Measurements from ENCODE around the gene PTPN5.
"Not testable (repeated sequence)": the region's sequence is repeated elsewhere in the genome, so short reads cannot be mapped to it uniquely, and the experiment has no call there.

PTPN5 gene

DNA sequence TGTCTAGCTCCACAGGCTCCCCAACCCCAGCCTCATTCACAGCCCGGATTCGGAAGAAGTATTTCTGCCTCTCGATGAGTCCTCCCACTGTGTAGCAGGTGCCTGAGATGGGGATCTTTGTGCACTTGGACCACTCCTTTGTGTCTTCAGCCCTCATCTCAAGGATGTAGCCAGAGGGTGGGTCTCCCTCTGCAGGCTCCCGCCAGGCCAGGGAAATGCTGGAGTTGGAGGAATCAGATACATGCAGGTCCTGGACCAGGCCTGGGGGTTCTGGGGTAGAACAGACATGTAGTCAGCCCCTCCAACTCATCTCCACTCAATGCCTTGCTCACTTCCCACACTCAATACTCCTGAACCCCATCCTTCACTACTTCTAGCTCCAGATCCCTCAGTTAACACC lies 82.2 kb downstream of the PTPN5 start:
- DNase-seq (ENCODE audit: low read depth): no peak

DNA sequence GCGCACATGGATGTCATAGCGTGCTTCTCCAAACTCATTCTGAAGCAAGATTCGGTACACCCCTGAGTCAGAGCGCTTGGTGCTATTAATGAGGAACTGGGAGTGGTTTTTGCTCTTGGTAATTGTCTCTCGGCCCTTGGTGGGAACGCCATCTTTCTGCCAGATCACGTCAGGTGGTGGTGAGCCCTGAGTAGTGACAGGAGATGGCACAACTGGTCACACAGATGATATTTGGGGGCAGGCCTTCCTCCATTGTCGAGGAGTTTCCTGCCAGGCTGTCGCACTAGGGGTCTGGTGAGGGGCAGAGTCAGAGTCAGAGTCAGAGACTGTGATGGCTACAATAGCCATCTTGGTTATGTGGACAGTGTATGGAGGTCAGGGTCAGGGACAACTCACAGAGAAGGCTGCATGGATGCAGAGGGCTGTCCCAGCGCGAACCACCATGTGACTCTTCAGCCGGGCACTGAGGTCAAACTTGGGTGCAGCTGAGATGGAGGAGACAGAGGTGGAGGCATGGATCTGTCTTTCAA lies 83.7 kb downstream of the PTPN5 start:
- no peak for DNase-seq (ENCODE audit: low read depth)

DNA sequence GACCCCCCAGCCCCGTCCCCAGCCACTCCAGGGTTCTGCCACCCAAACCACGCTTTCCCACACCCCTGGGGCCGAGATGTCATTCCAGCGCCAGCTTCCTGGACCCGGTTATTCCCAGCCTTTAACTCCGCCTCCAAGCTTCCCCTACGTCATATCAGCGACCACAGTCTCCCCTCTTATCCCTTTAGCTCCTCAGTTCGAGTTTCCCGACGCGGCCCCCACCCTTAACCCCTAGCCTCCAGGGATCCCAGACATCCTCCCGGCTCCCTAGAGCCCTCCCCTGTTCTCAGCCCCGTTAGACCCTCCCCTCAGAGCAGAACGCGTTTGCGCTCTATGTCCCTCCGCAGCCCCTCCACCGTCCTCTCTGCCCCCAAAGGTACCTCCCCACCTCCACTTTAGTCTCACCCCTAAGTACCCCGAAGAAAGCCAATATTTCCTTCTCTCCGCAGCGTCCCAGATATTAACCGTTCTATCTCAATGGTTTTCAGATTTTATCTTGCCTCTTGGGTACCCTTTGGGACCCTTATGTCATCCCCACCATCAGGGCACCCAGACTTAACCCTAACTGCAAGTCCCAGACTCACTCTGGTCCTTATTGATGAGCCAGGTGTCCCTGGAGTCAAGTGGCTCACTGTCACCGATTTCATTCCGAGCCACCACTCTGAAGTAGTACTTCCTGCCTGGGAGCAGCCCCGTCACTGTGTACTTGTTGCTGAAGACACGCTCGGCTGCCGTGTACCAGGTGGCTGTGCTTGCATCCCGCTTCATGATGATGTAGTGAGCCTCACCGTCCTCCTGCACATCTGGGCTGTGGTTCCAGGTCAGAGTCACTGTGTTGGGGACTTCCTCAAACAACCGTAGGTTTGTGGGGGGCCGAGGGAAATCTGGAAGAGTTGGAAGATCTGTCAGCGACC lies 85.0 kb downstream of the PTPN5 start:
- DNase-seq (ENCODE audit: low read depth): no peak

DNA sequence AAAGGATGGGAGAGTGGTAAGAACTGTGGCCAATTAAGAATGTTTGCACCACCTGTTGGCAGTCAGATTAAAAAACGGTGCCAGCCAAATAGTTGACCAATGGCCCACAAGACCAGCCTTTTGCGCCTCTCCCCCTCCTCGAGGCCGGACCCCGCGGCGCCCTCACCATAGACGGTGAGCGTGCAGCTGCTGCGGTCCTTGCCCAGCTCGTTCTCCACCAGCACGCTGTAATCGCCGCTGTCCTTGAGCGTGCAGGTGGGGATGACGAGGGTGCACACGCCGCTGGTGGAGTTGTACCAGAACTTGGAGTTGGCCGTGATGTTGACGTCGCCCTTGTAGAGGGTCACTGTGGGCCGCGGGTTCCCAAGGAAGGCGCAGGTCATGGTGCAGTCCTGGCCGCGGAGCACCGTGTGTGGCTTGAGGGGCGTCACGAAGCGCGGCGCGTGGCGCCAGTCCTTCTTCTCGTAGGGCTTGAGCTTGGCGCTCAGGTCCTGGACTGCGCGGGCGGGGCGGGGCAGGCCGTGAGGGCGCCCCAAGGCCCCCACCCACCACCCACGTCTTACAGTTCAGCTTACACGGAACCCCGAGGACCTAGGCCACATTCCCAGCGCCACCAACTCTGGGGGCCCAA lies 85.8 kb downstream of the PTPN5 start:
- DNase-seq (ENCODE audit: low read depth): no peak

DNA sequence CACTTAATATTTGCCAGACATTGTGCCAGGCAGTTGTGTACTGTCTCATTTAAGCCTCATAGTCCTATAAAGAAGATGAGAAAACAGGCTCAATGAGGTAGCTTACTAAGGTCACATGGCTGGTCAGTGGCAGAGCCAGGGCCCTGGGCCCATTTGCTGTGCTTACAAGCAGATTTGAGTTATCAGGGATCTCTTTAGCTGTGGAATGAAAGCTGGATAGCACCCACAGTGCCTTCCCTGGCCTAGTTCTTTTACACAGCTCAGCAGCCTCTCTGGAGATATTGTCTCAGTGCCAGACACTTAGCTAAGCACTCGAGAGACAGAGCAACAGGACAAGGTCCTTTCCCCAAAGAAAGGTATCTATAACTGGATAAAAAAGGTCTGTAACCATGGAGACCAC lies 86.9 kb downstream of the PTPN5 start:
- DNase-seq (ENCODE audit: low read depth): no peak

DNA sequence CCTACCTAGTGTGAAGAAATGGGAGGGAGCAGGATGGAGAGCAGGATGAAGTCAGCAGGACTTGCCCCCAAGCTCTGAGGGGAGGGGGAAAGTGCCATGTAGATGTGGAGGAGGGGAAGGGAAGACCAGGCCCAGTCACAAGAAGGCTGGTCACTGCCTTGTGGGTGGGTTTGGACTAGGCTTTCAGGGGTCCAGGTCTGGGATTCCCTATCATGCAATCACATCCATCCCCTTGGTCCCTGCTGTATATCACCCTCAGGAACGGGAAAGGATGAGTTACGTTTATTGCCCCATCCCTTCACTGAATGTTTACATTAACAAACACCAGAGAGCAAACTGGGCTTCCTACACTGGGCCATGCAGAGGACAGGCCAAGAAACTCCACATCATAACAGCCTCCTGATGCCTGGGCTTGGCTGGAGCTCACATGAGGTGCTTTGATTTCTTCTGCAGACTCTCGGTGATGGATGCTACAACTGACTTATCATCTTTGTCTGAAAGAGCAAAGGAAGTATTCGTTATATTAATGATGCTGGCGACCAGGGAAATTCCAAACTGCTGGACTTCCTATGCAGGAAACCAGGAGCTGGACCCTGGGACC lies 87.5 kb downstream of the PTPN5 start:
- DNase-seq (ENCODE audit: low read depth): no peak

DNA sequence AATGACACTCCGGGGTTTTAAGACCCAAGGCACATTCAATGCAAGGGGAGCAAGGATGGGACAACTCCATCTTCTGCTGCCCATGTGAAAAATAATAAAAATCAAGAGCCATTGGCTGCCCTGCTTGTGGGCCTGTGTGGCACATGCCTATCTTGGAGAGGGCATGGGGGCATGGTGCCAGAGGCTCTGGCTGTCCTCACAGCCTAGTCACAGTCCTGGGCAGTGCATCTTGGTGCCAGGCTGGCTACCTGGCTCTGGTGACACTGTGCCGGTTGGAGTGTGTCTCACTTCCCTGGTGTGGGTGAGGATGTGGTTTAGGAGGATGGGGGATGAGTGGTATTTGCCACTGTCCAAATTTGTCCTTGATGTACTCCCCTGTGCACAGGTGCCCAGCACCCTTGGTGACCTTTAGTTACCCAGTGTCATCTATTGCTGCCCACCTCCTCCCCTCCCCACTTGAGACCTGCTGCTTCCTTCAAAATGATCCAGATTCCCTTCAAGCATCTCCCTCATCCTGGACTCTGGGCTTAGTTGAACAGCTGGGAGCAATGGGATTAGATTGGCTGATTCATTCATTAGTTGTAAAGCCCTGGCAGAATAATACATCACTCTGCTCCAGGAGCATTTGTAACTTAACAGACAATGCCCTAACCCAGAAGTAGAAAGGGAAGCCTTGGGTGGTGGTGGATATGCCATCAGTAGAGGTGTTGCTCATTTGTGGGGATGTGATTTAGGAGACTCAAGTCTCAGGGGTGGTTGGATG lies 88.4 kb downstream of the PTPN5 start:
- no peak for DNase-seq (ENCODE audit: low read depth)

DNA sequence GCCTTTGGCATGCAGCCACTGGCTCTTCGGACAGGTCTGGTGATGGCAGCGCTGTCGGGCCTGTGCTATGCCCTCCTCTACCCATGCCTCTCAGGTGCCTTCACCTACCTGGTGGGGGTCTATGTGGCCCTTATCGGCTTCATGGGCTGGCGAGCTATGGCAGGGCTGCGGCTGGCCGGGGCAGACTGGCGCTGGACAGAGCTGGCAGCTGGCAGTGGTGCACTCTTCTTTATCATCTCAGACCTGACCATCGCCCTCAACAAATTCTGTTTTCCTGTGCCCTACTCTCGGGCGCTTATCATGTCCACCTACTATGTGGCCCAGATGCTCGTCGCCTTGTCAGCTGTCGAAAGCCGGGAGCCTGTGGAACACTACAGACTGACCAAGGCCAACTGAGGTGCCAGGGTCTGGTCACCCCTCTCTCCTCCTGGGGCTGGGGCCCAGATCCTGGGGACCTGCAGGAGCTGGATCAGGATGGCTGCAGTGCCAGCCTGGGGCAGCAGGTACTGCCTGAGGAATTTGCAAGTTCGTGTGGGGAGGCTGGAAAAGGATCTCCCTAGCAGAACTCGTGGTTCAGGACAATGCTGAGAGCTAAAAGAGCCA lies 89.9 kb downstream of the PTPN5 start:
- no peak for DNase-seq (ENCODE audit: low read depth)

DNA sequence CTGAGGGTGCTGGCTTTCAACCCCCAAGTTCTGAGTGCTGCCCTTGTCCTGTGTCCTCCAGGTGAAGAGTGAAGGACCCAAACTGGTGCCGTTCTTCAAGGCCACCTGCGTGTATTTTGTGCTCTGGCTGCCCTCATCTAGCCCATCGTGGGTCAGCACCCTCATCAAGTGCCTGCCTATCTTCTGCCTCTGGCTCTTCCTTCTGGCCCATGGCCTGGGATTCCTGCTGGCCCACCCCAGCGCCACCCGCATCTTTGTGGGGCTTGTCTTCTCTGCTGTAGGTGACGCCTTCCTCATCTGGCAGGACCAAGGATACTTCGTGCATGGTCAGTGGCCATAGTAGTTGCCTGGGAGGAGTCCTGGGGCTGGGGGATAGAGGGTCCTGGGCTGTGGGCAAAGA lies 90.7 kb downstream of the PTPN5 start:
- no peak for DNase-seq (ENCODE audit: low read depth)

DNA sequence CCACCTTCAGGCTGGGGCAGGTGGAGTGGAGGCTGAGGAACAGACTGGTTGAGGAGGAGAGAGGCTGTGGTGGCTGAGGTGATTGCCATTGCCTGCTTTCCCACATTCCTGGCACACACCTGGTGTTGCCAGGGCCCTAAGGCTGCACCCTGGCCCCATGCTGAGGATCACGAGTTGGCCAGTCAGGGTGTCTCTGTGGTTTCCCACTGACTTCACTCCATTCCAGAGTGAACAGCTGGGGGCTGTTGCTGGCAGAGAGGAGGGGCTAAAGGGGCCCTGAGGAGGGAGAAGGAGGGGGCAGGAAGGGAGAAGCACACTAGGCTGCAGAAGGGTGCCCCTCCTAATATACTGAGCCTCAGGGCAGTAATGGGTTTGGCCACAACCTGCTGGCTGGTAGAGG lies 91.2 kb downstream of the PTPN5 start:
- no peak for DNase-seq (ENCODE audit: low read depth)

DNA sequence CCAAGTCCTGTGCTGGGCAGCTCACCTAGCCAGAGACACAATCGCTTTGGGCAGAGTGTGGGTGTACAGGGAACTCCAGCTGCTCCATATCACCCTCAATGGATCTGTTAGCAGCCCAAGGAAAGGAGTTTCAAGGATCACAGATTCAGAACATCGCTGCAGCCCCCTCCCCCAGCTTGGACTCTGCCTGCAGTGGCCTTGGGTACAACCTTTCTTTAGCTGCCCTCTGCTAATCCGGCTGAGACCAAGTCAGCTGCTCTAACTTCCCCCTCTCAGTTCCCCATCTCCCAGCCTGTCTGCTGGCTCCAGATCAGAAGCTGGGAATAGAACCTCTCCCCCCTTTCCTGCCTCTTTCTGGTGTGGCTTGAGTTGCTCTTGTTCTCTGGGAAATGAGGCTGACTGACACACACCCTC lies 91.7 kb downstream of the PTPN5 start:
- no peak for DNase-seq (ENCODE audit: low read depth)

DNA sequence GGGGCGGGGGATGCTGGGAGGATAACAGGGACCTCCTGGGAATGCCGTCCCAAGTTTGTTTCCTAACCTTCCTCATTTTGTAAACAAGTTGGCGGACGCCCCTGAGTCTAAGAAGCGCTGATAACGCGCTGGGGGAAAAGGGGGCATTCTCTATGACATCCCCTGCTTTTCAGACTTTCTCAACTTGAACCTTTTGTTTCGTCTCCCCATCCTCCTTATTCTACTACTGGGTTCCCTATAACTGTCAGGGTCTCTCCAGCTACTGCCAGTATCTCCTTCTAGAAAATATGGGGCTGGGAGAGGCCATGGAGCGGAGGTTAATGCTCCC lies 92.4 kb downstream of the PTPN5 start:
- DNase-seq (ENCODE audit: low read depth): no peak

DNA sequence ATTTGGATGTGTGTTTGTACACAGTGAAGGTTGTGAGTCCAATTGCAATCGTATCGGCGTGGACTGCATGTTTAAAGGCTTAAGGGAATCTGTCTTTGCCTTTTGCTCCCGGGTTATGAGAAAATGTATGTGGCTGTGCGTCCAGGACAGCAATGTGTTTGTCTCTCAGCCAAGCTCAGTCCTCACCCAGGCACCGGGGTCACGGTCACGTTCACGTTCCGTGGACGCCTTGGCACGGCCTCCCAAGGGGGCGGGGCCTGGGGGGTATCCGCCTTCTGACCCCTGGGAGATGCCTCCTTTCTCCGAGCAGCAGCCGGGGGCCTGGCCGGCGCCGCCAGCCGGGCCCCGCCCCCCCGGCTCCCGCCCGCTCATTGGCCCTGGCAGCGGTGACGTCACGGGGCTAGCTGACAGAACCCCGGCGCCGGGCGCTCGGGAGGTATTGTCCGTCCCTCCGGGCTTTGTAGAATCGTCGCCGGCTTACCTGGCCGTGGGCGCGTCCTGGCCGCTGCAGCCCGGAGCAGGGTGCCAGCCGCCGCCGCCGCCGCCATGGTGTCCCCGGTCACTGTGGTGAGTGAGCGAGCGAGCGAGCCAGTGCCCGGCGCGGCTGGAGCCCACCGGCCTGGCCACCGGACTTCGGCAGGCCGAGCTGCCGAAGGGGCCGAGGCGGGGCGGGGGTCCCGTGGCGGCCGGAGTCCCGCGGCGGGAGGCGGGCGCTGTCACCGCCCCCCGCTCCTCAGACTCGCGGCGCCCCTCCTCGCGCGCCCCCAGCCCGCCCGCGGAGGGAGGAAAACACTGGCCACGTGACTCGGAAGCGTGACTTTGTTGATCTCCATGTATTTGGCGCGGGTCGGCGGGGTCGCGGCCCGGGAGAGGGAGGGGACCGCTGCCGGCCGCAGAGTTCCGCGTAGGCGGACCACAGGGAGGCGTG lies 93.0 kb downstream of the PTPN5 start, which contains the start of gene TMEM86A:
Gene TMEM86A (plus strand): TSS at position 439 of the 928 bp plus-strand sequence. CDS start 108 bp downstream, at position 547.
- DNase-seq (ENCODE audit: low read depth): peak; percentile 65

DNA sequence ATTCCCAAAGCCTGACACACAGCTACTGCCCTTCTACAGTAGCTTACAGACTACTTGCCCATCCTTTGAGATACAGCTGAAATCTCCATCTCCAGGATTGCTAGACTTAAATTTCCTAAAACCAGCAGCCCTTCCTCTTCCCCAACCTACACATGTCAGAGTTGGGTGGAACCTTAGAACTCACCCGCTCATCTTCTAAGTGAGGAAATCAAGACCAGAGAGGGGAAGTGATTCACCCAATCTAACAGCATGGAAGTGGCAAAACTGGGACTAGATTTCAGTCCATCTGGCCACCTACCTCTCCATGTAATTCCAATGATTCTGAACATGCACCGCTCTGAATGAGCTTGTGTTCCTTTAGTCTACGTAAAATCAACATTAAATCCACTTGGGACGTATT lies 94.0 kb downstream of the PTPN5 start:
- no peak for DNase-seq (ENCODE audit: low read depth)

DNA sequence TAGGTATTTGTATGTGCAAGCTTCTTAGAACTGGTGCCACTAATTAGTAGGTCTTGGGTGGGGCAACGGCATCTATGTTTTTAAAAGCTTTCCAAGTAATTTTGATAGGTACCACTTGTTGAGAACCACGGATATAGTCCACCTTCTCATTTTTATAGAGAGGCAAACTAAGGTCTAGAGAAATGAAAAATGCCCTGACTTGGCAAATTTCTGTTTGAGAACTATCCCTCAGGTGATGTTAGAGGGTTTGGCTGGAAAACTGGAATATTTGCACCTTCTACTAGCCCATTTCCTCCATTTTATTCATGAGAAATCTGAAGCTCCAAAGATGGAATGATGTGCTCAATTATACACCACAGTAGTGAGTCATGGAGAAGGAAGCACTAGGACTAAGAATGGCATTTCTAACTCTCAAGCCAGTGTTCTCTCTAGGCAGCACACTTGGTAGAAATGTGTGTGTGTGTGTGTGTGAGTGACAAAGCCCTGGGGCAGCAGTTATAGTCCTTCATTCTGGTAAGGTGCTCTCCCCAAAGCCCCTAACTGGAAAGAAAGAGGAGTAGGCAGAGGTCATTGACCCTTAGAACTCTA lies 94.9 kb downstream of the PTPN5 start:
- DNase-seq (ENCODE audit: low read depth): no peak

DNA sequence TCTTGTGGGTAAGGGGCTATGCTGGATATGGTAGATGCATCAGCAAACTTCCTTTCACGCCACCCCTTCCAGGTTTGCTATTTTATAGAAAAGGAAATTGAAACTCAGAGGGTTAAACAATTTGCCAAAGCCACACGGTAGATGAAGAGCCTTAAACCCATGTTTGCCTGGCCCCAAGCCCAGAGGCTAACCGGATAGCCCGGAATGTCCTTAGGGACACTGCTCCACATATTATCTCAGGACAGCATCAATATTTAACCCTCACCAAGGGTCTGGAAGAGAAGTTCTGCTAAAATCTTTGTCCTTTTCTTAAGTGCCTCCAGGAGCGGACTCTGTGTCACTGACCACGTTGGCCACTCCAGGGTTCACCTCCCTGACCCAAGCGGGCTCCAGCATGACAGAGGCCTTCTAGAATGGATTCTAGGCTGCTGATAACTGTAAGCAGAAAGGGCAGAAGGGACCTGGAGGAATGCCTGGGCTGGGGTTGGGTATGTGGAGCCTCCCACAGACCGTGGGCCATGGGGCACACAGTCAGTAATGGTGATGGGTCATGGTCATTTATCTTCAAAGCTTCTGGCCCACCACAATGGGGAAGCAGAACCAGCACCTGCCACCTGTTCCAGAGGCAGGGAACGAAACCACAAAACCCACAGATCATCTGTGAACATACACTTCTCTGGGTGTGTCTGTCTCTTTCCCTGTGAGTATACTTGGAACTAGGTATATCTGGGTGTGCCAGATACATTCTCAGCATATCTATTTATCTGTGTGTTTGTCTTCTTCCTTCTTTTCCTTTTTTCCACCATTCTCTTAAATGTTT lies 98.4 kb downstream of the PTPN5 start:
- DNase-seq (ENCODE audit: low read depth): no peak

DNA sequence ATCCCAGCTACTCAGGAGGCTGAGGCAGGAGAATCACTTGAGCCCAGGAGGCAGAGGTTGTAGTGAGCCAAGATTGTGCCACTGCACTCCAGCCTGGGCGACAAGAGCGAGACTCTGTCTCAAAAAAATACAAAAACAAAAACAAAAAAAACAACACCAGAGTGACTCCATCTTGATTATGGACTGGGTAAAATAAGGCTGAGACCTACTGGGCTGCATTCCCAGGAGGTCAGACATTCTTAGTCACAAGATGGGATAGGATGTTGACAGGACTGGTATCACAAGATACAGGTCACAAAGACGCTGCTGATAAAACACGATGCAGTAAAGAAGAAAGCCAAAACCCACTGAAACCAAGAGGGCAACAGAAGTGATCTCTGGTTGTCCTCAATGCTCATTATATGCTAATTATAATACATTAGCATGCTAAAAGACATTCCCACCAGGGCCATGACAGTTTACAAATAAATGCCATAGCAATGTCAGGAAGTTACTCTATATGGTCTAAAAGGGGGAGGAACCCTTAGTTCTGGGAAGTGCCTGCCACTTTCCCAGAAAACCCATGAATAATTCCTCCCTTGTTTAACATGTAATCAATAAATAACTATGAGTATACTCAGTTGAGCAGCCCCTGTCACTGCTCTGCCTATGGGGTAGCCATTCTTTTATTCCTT lies 100.0 kb downstream of the PTPN5 start:
- DNase-seq (ENCODE audit: low read depth): not testable (repeated sequence)

DNA sequence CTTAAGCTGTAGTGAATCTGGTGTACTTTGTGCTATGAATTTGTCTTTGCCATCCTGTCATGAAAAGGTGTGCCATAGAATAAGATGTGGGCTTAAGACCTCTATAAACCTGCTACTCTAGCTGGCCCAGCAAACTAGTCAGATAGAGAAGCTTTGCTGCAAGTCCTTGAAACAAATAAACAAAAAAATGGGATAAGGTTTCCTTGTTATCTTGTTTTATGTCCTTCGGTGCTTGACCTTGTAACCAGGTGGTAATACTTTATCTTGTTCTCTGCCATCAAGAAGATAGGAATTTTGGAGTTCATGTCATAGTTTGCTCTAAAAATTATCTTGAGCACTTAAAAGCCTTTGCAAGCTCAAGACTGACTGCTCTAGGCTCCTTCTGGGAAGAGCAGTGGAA lies 107.3 kb downstream of the PTPN5 start:
- DNase-seq (ENCODE audit: low read depth): no peak

DNA sequence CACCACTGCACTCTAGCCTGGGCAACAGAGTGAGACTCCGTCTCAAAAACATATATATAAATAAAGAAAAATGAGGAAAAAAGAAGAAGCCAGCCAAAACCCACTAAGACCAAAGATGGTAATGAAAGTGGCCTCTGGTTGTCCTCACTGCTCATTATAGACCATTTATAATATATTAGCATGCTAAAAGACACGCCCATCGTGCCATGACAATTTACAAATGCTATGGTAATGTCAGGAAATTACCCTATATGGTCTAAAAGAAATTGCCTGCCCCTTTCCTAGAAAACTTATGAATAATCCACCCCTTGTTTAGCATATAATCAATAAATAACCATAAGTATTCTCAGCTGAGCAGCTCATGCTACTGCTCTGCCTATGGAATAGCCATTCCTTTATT lies 109.1 kb downstream of the PTPN5 start:
- DNase-seq (ENCODE audit: low read depth): no peak
